ENCODE results near the gene PLA2G6.

The PLA2G6 gene

GRCh38 chr22:38221407-38221806, 39.8 kb upstream of the PLA2G6 start:
- Histone ChIP-seq H3K4me2 (ENCODE audit: insufficient read depth, low read length) (no peak overlapping the region), H3K4me1 (ENCODE audit: insufficient read depth, low read length) (no peaks in the 10 kb centered on the region), H3K36me3 (ENCODE audit: insufficient read depth, low read length) (peaks cover 23% of the 10 kb centered on the region), H3K4me3 (ENCODE audit: low read depth in 1 of 2, low read length in 2 of 2) (no peak overlapping the region), H3K9ac (ENCODE audit: low read depth, low read length) (no peak overlapping the region), H4K20me1 (ENCODE audit: insufficient read depth, low read length) (no peaks in the 10 kb centered on the region), H3K27ac (ENCODE audit: low read length) (no peak overlapping the region), H3K27me3 (ENCODE audit: insufficient read depth, low read length, poor library complexity) (no peaks in the 10 kb centered on the region), H2AFZ (ENCODE audit: low read depth, low read length) (no peak overlapping the region), H3K9me3 (ENCODE audit: insufficient read depth, low read length, severe bottlenecking) (no peaks in the 10 kb centered on the region), H3K79me2 (ENCODE audit: insufficient read depth, low read length) (no peaks in the 10 kb centered on the region)
- no peak for TF ChIP-seq CTCF (IDR thresholded peaks at IDR 0.05; ENCODE audit: borderline replicate concordance, extremely low read depth, low read length, poor library complexity, severe bottlenecking)
- TF ChIP-seq EZH2 (IDR thresholded peaks at IDR 0.05; ENCODE audit: borderline replicate concordance, low read depth, low read length, severe bottlenecking), result no peak
- no peak for DNase-seq
- no peak for ATAC-seq (ENCODE audit: insufficient read depth, low read depth)

- Histone ChIP-seq H2AFZ (ENCODE audit: low read depth, low read length) (no peak overlapping the region), H3K27me3 (ENCODE audit: insufficient read depth, low read length, poor library complexity) (no peaks in the 10 kb centered on the region), H3K27ac (ENCODE audit: low read length) (no peak overlapping the region), H3K79me2 (ENCODE audit: insufficient read depth, low read length) (no peaks in the 10 kb centered on the region), H3K36me3 (ENCODE audit: insufficient read depth, low read length) (peaks cover 23% of the 10 kb centered on the region), H3K4me3 (ENCODE audit: low read depth in 1 of 2, low read length in 2 of 2) (no peak overlapping the region), H3K4me2 (ENCODE audit: insufficient read depth, low read length) (no peak overlapping the region), H3K4me1 (ENCODE audit: insufficient read depth, low read length) (no peaks in the 10 kb centered on the region), H3K9me3 (ENCODE audit: insufficient read depth, low read length, severe bottlenecking) (no peaks in the 10 kb centered on the region), H4K20me1 (ENCODE audit: insufficient read depth, low read length) (no peaks in the 10 kb centered on the region), H3K9ac (ENCODE audit: low read depth, low read length) (no peak overlapping the region)
- ATAC-seq (ENCODE audit: insufficient read depth, low read depth) (no peak), DNase-seq (no peak)
- no peak for TF ChIP-seq CTCF (IDR thresholded peaks at IDR 0.05; ENCODE audit: borderline replicate concordance, extremely low read depth, low read length, poor library complexity, severe bottlenecking)
- TF ChIP-seq EZH2 (IDR thresholded peaks at IDR 0.05; ENCODE audit: borderline replicate concordance, low read depth, low read length, severe bottlenecking), result no peak
Observed at GRCh38 chr22:38220653-38221386, 39.2 kb upstream of the PLA2G6 start.

- no peaks in the 10 kb centered on the region for H4K20me1 ChIP-seq (ENCODE audit: insufficient read depth, low read length)
- H3K4me1 ChIP-seq (ENCODE audit: insufficient read depth, low read length), result no peaks in the 10 kb centered on the region
- ATAC-seq (ENCODE audit: insufficient read depth, low read depth) (no peak), DNase-seq (no peak)
- no peak overlapping the region for H3K4me3 ChIP-seq (ENCODE audit: low read depth in 1 of 2, low read length in 2 of 2)
- H3K9ac ChIP-seq (ENCODE audit: low read depth, low read length), result no peak overlapping the region
- no peaks in the 10 kb centered on the region for H3K79me2 ChIP-seq (ENCODE audit: insufficient read depth, low read length)
- H3K9me3 ChIP-seq (ENCODE audit: insufficient read depth, low read length, severe bottlenecking), result no peaks in the 10 kb centered on the region
- TF ChIP-seq EZH2 (IDR thresholded peaks at IDR 0.05; ENCODE audit: borderline replicate concordance, low read depth, low read length, severe bottlenecking) (no peak), CTCF (IDR thresholded peaks at IDR 0.05; ENCODE audit: borderline replicate concordance, extremely low read depth, low read length, poor library complexity, severe bottlenecking) (no peak)
- H3K27ac ChIP-seq (ENCODE audit: low read length), result no peak overlapping the region
- H2AFZ ChIP-seq (ENCODE audit: low read depth, low read length), result no peak overlapping the region
- H3K36me3 ChIP-seq (ENCODE audit: insufficient read depth, low read length), result peaks cover 20% of the 10 kb centered on the region
- H3K27me3 ChIP-seq (ENCODE audit: insufficient read depth, low read length, poor library complexity), result no peaks in the 10 kb centered on the region
- no peak overlapping the region for H3K4me2 ChIP-seq (ENCODE audit: insufficient read depth, low read length)
Observed at GRCh38 chr22:38220163-38220562, 38.5 kb upstream of the PLA2G6 start.
